GM21360 (cell line): ENCODE measurements around the gene NDFIP1.
"Not testable (repeated sequence)": the region's sequence is repeated elsewhere in the genome, so short reads cannot be mapped to it uniquely, and the experiment has no call there.

ENCODE experiments used
- ATAC-seq: cut with Tn5 transposase; IDR thresholded peaks from one replicate; pipeline ENCODE4 v1.9.1; 2021; ENCODE audit warnings: mild to moderate bottlenecking, moderate library complexity; ENCODE audit not compliant: unreplicated experiment

NDFIP1 gene

DNA sequence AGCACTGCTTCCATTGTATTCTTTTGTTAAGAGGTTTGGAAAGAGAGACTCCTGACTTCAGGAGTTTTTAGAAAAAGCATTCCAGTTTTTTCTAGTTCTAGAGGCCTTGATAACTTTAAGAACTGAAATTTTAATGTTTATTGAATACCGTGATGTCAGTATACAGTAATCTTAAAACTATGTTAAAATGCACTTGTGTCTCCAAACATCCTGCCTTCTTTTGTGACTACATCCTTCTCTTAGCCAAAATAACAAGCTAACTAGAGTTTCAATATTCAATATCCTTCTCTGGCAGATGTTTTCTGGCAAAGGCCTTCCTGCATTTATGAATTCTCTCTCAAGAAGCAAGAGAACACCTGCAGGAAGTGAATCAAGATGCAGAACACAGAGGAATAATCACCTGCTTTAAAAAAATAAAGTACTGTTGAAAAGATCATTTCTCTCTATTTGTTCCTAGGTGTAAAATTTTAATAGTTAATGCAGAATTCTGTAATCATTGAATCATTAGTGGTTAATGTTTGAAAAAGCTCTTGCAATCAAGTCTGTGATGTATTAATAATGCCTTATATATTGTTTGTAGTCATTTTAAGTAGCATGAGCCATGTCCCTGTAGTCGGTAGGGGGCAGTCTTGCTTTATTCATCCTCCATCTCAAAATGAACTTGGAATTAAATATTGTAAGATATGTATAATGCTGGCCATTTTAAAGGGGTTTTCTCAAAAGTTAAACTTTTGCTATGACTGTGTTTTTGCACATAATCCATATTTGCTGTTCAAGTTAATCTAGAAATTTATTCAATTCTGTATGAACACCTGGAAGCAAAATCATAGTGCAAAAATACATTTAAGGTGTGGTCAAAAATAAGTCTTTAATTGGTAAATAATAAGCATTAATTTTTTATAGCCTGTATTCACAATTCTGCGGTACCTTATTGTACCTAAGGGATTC, 43.1 kb downstream of the NDFIP1 start:
- ATAC-seq: no peak

DNA sequence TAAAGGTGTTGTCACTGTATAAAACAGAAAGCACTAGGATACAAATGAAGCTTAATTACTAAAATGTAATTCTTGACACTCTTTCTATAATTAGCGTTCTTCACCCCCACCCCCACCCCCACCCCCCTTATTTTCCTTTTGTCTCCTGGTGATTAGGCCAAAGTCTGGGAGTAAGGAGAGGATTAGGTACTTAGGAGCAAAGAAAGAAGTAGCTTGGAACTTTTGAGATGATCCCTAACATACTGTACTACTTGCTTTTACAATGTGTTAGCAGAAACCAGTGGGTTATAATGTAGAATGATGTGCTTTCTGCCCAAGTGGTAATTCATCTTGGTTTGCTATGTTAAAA, 43.8 kb downstream of the NDFIP1 start:
- ATAC-seq: no peak

DNA sequence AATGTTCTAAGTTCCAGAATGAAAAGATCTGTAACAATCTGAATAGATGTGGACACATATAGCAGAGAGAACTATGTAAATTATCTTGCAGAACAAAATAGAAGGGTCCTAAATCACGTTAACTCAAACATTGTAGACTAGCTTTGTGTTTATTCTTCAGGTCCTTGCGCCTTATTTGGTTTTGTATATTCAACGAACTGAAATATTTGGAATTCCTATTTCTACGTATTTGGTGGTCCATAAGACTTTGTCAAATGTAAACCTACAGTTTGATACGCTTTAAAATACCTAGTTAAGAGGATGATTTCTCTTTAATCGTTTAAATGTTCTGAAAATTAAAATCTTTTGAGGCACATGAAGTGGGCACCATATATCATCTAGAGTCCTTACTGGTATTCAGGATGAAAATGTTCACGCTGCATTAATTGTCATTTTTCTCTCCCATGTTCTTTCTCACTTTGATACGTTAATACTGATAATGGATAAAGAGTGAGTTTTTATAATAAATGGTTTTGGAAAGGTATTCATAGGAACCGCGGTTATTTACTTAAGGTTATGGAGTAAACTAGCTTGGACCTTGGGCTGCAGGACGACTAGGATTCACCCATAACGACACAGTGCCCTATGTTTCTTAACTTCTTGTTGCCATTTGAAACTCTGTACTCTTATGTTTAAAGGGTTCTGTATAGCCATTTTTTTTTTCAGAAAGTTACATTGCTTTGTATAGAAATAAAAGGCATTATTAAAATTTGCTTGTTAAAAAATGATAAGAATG, 45.3 kb downstream of the NDFIP1 start:
- ATAC-seq: no peak

- ATAC-seq: not testable (repeated sequence)
These were observed 45.9 kb downstream of the NDFIP1 start for GRCh38 chr5:142154449-142154841.

GRCh38 chr5:142156839-142157463, 48.4 kb downstream of the NDFIP1 start:
- ATAC-seq: no peak

- ATAC-seq: no peak
These were observed 50.8 kb downstream of the NDFIP1 start for GRCh38 chr5:142159354-142159753.

DNA sequence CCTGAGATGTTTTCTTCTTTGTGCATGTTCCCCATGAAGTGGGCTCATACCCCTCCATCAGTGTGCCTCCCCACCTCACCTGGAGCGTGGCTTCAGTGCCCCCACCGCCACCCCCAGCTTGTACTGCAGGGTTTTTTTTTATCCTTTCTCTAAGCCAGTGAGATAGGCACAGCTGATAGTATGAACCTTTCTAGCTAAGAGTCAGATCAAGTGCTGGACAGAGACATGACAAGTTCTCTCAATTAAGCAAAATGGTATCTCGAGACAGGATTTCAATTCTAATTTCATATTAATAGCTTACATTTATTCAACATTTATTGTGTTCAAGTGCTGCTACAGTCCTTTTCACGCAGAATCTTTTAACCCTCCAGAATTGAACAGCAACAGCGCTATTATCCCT, 55.7 kb downstream of the NDFIP1 start:
- ATAC-seq: no peak

GRCh38 chr5:142166754-142167153, 58.2 kb downstream of the NDFIP1 start:
- ATAC-seq: no peak

- no peak for ATAC-seq
These were observed 58.9 kb downstream of the NDFIP1 start for GRCh38 chr5:142167458-142167857.

- no peak for ATAC-seq
These were observed 59.8 kb downstream of the NDFIP1 start for GRCh38 chr5:142168365-142168764.

DNA sequence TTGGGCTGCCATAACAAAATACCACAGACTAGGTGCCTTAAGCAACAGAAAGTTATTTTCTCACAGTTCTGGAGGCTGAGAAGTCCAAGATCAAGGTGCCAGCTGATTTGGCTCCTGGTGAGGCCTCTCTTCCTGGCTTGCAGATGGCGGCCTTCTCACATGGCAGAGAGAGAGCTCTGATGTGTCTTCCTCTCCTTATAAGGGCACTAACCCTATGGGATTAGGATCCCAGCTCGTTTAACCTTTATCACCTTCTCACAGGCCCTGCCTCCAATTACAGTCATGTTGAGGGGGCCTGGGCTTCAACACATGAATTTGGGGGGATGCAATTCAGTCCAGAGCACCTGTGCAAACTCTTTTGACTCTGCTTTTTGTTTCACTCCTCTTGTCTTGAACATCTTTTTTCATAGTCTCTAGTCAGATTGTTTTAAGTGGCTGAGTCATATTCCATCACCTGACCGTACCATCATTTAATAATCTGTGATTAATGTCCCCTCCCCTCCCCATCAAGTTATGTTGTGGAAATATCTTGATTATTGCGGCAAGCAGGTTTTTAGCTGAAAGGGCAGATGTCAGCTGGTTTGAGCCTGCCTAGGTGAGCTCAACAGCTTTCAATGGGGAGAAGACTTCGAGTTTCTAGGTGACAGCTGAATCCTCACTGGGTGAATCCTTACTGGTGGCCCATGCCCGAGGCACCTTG, 61.8 kb downstream of the NDFIP1 start:
- no peak for ATAC-seq

GRCh38 chr5:142171270-142171669, 62.7 kb downstream of the NDFIP1 start:
- no peak for ATAC-seq

- no peak for ATAC-seq
These were observed 66.5 kb downstream of the NDFIP1 start for GRCh38 chr5:142175039-142175438.

DNA sequence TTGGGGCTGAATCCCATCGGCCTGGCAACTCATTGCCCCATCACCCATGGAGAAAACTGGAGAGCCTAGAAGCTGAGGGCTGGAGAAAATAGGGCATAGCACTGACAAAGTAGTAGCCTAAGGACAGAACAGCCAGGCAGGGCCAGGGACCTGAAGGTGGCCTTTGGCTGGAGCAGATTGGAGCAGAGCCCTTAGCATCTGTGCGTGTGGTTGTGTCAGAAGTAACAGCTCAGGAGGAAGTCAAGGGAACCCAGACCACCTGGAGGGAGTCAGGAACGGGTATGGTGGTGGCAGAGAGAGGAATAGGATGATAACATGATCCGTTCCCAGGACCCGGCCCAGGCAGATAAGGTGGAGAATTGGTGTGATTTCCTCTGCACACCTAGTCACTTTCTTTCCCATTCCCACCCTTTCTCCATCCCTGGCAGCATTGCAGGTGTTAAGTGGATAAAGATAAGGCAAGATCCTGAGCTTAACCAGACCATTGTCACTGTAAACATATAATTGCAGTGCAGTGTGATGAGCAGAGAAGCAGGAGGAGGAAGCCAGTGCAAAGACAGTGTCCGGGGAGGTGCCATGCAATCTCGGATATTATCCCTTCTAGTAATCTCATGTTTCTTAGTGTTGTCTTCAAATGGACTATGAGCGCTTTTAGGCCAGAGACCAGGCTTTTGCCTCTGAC, 67.0 kb downstream of the NDFIP1 start:
- ATAC-seq: no peak

DNA sequence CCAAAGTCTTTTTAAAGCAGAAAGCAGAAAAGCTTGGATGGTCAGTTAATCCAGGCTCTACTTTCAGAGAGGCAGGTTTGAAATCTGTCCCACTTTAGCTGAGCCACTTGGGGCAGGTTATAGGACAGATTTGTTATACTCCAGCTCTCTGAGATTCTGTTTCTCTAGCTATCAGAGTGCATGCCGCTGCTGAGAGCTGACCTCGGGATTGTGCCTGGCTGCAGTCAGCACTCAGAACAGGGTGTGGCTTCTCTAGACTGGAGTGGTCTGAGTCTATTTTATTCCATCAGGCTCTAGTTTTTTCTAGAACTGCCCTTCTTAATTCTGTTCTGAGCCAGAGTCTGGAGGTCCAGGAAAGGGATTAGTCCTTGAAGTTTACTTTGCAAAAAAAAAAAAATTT, 67.7 kb downstream of the NDFIP1 start:
- ATAC-seq: no peak

GRCh38 chr5:142178651-142179050, 70.1 kb downstream of the NDFIP1 start:
- no peak for ATAC-seq

- ATAC-seq: no peak
These were observed 71.3 kb downstream of the NDFIP1 start for GRCh38 chr5:142179776-142180387.

DNA sequence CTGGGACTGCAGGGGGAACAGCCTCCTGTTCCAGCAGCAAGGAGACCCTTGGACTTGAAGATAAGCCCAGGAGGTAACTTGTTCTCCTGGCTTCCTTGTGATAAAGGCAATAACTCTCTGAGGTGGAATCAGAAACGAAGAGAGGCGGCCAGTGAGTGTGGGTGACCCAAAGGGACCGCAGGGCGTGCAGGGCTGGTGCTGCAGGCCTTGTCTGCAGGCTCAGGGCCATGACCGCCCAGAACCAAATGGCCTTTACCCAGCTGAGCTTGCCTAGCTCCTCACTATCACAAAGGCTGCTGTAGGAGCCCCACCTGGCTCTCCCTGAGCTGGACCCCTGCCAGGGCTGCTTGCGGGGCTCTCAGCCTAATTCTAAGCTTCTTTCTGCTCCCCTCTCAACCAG, 72.5 kb downstream of the NDFIP1 start:
- ATAC-seq: no peak

DNA sequence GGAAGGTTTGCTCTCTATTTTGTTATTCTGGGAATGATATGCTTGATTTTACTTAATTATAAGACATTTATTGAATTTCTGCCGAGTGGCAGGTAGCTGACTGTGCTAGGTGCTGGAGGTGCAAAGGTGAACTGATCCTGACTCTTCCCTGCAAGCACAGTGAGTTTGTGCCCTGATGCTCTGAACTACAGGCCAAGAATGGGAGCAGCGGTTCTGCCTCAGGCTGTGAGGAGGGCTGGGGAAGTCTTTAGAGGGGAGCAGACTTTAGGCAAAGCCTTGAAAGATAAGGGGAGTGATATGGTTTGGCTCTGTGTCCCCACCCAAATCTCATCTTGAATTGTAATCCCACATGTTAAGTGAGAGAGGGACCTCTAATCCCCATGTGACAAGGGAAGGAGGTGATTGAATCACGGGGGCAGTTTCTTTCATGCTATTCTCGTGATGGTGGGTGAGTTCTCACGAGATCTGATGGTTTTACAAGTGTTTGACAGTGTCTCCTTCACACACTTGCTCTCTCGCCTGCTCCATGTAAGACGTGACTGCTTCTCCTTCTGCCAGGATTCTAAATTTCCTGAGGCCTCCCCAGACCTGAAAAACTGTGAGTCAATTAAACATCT, 73.1 kb downstream of the NDFIP1 start:
- ATAC-seq: no peak

DNA sequence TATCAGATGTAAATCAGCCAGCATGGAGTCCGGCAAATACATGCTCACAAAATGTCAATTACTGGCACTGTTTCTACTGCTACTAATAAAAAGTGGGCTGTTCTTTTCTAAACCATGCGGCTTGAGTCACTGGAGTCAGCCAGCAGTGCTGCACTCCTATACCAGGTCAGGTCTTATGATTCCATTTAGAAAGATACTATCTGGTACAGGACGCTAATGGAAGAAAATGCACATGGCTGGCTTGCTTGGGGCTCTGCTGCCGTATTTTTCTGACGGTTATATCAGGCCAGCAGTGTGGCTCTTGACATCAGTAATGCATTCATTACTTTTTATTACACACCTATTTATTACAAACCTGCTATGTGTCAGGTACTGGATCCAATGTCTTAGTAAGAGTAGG, 74.3 kb downstream of the NDFIP1 start:
- no peak for ATAC-seq
